AG09309 (cell line): Measurements from ENCODE around the gene NTRK2.

ENCODE experiments used
- DNase-seq: peaks from one replicate; pipeline ENCODE4 v3.0.0-alpha.2; 2010; ENCODE audit warnings: low read depth
- H3K4me3 ChIP-seq: 2 replicates; pipeline ENCODE4 v1.5.1; 2011; ENCODE audit warnings: mild to moderate bottlenecking, low read depth, low read length, moderate library complexity; ENCODE audit not compliant: control insufficient read depth
- TF ChIP-seq, protein P1 (sequence below): IDR thresholded peaks from 2 replicates; pipeline ENCODE4 v1.5.1; 2011; ENCODE audit warnings: mild to moderate bottlenecking, low read depth, low read length, inconsistent platforms; ENCODE audit not compliant: insufficient read depth, control insufficient read depth; ENCODE audit errors: missing control alignments

NTRK2 gene

DNA sequence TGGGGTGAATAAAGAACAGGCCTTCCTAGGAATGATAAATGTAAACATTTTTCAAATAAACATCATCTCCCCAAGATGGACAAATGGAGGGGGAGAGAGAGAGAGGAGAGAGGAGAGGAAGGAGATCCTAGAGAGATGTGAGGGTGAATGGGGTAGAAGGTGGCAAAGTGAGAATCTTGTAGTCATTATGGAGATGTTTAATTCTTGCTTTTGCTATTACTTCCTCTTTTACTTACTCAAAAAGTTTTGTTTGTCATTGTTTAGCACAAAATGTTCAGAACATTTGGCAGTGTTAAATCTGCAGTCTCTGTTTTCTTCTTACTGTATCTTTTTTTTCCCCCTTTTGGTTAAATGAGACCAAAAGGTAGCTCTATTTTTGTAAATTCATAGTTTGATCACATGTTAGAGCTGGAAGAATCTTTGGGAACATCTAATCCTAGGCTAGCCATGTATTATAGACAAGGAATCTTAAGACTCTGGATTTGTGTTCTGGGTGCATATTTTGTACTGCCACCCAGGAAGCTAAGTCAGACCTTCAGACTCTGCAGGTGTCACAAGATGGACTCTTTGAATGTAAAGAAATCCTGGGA is 266.1 kb downstream of the NTRK2 start:
- H3K4me3 ChIP-seq: no peak overlapping the region
- TF ChIP-seq, protein P1, sequence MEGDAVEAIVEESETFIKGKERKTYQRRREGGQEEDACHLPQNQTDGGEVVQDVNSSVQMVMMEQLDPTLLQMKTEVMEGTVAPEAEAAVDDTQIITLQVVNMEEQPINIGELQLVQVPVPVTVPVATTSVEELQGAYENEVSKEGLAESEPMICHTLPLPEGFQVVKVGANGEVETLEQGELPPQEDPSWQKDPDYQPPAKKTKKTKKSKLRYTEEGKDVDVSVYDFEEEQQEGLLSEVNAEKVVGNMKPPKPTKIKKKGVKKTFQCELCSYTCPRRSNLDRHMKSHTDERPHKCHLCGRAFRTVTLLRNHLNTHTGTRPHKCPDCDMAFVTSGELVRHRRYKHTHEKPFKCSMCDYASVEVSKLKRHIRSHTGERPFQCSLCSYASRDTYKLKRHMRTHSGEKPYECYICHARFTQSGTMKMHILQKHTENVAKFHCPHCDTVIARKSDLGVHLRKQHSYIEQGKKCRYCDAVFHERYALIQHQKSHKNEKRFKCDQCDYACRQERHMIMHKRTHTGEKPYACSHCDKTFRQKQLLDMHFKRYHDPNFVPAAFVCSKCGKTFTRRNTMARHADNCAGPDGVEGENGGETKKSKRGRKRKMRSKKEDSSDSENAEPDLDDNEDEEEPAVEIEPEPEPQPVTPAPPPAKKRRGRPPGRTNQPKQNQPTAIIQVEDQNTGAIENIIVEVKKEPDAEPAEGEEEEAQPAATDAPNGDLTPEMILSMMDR: no peak

GRCh38 chr9:84937180-84937579 is 267.7 kb downstream of the NTRK2 start:
- H3K4me3 ChIP-seq: no peak overlapping the region
- TF ChIP-seq, protein P1: no peak
- no peak for DNase-seq

More for the DNA sequence above, 266.1 kb downstream of the NTRK2 start:
- no peak for DNase-seq

GRCh38 chr9:84937581-84937980 is 268.1 kb downstream of the NTRK2 start:
- TF ChIP-seq, protein P1: no peak

DNA sequence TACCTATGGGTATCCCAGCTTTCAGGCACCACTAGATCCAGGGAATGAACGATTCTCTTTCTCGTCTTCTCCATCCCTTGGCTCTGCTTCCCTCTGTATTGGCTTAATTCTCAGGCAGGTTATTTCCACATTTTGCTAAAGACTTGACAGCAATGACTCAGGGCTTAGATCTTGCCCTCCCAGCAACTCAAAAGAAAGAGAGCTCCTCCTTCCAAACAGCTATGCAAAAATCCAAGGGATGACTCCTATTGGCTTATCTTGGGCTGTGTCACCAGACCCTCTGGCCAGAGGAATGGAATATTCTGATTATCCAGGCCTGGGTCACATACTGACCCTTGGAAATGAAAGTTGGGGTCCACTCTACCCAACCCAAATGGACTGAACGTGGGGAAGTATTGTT is 270.2 kb downstream of the NTRK2 start:
- no peak overlapping the region for H3K4me3 ChIP-seq
- TF ChIP-seq, protein P1: no peak
- no peak for DNase-seq

More at GRCh38 chr9:84937581-84937980, 268.1 kb downstream of the NTRK2 start:
- DNase-seq: no peak
- H3K4me3 ChIP-seq: no peak overlapping the region

DNA sequence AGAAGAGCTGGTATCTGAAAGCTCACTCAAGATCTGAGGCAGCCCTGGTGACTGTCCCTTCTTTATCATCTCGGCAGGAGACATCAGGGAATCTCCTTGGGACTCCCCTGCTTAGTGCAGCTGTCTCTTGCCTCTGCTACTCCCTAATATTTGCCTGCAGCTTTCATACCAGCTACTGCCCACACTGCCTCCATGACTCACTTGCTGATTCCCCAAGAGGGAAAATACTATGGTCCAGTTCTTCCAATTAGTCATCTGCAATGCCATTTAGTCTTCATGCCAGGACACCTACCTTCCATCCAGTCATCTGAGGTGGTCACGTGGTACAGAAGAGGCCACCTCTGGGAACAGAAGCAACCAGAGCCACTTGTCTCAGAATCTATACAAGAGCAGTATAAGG is 270.8 kb downstream of the NTRK2 start:
- TF ChIP-seq, protein P1: no peak
- no peak overlapping the region for H3K4me3 ChIP-seq
- DNase-seq: no peak

DNA sequence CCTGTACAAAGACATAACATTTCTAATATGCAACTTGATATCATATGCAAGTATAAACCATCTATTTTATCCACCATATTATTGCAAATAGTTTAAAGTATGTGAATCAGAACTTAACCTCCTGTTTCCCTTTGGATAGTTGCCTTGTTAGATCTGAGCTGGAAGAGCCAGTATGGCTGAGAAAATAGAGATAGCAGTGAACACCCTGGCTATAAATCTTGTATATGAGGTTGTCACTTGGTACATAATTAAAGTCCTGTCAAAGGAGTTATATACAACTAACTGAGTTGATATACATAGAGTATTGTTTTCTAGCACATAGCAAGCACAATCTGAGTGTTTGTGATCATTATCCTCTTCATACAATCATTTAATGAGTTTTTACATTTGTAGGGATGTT is 272.3 kb downstream of the NTRK2 start:
- no peak for DNase-seq
- no peak overlapping the region for H3K4me3 ChIP-seq
- TF ChIP-seq, protein P1: no peak
